NCI-H2196 treated with DMSO at 0.1 percent for 48 hours (cell line): ENCODE data around the gene EDIL3.
"Not testable (repeated sequence)": the region's sequence is repeated elsewhere in the genome, so short reads cannot be mapped to it uniquely, and the experiment has no call there.

ENCODE experiments used
- DNase-seq: peaks from one replicate; lab custom pipeline; 2025; ENCODE audit not compliant: unreplicated experiment; lab: John Stamatoyannopoulos, UW

Gene EDIL3

DNA sequence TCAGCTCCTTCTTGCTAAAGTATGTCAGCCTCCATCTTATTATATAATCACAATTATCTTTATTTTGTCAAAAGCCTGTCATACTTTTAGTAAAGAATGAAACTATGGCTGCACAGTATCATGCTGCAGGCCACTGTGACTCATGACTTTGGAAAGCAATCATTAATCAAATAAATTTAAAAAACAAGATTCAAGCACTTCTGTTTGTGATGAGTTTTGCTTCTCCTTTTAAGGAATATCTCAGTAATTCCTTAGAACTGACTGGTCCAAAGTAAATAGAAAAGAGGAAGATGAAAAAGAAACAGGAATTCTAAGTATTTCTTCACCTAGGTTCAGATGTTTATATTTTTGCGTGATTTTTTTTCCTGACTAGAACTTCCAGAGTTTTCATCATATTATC is 83.1 kb downstream of the EDIL3 start:
- DNase-seq, result no peak

- DNase-seq, result no peak
These were observed 84.7 kb downstream of the EDIL3 start for GRCh38 chr5:84299959-84300358.

DNA sequence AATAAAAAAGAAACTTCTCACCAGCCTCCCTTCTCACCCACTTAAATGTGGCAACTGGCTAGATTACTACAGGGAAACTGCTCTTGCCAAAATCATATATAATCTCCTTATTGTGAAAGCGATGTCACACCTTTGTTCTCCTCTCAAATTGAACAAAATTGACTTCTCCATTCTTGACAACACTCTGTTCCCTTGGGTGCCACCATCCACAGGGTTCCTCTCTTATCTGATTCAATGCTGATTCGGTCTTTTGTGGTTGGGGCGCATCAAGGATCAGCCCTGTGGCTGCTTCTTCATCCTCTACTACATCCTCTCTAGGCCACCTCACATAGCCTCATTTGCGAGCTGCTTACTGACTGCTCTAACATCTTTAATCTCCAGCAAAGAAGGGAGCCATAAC is 86.1 kb downstream of the EDIL3 start:
- DNase-seq, result no peak

DNA sequence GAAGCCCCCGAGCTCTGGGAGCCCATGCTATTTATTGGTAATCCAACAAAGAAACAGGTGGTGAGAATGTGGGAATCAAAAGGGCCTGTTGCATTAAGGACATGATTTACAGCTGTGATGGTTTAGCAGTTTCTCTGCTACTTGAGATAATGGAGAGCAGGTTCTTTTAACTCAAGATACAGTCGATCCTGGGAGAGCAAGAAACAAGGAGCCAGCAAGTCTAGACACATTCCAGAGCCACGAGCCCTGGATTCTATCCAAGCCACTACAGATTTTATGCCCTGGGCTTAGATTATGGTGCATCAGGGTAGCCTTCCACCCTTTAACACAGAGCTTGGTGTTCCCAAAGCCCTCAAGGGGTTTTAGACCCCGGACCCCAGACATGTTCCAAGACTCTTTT is 87.0 kb downstream of the EDIL3 start:
- not testable (repeated sequence) for DNase-seq

- DNase-seq, result no peak
These were observed 91.7 kb downstream of the EDIL3 start for GRCh38 chr5:84292788-84293653.

GRCh38 chr5:84292000-84292642 is 92.6 kb downstream of the EDIL3 start:
- DNase-seq, result no peak

DNA sequence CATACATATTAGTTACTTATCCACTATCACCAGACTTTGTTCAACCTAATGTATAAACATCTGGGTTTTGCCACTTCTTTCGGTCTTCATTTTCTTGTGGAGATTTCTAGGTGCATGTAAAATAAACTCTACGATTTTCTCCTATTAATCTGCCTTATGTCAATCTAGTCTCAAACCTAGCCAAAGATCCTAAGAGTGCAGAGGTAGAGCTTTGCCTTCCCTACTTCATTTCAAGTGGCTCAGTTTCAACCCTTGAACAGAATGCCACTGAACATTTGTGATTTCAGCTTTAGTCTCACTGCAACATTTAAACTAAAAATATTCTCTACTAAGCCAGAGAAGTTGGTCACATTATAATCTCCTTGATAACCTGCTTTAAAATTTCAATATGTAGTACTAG is 94.0 kb downstream of the EDIL3 start:
- DNase-seq, result no peak

- DNase-seq, result no peak
These were observed 94.5 kb downstream of the EDIL3 start for GRCh38 chr5:84290161-84290560.

GRCh38 chr5:84287951-84288350 is 96.7 kb downstream of the EDIL3 start:
- no peak for DNase-seq

DNA sequence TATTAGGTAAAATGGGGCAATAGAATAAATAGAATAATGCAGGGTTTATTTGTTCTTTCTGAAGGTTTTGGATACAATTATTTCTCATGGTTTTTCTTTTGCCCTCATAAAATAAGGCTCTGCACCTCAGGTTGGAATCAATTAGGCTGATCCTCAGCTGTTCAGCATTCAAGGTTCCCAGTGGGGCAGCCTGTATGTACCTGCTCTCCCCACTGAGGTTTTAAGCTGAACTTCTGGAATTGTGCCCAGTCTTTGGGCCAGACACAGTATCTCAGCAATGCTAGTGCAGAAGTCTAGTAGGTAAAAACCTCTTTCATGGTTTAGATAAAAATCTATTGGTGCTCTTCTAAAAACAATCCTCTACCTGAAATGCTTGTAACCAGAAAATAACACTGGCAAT is 98.0 kb downstream of the EDIL3 start:
- DNase-seq, result no peak

DNA sequence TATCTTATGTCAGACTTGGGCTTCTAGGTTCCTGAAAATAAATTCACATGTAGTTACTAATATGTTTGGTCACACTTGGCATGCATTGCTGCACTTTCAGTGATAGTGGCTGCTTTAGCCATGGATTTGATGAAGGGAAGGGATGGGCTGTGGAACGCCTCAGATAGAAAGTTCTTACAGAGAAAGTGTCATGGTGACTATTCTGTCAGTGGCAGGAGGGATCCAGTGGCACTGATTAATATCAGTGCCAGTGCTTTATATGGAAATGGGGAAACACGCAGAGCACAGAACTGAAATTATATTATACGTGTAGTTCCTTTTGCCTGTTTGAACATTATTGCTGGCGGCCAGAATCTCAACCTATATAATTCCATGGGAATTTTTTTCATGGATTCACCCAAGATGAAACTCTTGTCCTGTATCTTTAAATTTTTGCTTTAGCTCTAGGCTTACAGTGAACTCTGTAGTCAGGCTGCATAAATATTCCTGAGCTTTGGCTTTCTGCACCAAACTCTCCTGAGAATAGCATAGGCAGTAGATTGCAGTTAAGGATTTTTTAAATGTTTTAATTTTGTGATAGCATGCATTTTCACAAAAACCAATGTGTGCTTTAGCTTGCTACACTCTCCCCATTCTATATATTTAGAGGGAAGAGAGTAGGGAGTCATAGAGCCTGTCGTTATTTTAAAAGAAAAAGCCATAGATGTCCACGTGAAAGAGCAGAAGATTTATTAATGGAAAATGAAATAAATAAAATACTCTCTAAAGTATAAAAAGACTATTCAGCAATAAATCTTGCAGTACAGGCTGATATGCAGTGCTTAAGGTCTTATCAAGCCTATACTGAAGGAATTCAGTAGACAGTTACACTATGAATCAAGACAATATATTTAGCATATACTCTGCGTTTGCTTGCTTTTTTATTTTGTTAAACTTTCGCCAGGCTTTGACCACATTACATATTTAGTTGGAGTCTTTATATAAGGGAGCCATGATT is 98.7 kb downstream of the EDIL3 start:
- DNase-seq, result no peak

GRCh38 chr5:84281383-84281782 is 103.3 kb downstream of the EDIL3 start:
- no peak for DNase-seq

GRCh38 chr5:84279234-84279633 is 105.4 kb downstream of the EDIL3 start:
- no peak for DNase-seq

GRCh38 chr5:84275609-84276008 is 109.1 kb downstream of the EDIL3 start:
- no peak for DNase-seq

DNA sequence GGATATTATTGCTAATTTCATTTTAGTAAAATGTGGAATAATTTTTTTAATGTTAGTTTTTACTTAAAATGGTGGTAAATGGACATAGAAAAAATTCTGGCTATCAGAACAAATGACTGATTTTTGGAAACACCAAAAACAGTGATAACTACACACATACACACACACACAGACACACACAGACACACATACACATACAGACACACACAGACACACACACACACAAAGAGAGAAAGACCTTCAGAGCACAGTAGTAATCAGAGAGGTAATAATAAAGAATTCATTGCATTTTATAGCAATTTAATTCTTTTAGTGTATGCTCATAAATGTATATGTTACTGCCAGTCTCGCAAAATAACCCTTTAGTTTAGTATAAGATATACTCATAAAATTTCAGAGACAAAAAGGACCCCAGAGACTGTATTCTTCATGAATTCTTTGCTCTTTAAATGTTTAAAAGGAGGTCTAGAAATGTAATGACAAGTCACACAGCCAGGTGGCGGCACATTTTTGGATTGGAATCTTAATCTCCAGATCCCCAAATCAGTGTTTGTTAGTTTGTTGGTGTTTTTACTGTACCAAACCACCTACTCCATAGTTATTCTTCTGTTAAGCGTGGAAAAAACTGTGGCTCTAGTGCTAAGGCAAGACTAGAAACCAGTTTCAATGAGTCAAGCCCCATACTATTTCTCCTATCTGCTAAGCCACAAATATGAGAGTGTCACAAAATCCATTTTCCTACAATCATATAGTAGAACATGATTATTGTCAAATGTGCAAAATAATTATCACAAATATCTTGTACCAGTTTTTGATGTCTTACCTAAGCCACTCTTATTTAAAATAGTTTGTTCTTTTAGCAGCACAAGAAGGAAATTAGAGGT is 109.9 kb downstream of the EDIL3 start:
- no peak for DNase-seq

DNA sequence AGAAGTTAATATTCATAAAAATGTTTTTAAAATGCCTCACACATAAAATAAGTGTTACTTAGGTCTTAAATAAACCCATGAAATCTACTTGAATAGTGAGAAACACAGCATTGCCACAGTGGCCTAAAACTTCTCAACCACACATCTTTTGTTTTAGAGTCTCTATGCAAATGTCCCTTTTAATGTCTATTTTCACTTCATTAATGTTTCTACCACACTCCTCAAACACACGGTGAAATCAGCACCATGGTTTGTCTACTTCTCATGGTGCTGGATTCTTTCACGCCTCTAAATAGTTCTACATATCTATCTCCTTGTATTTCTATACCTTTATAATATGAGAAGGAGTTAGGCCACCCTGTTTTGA is 111.2 kb downstream of the EDIL3 start:
- no peak for DNase-seq

DNA sequence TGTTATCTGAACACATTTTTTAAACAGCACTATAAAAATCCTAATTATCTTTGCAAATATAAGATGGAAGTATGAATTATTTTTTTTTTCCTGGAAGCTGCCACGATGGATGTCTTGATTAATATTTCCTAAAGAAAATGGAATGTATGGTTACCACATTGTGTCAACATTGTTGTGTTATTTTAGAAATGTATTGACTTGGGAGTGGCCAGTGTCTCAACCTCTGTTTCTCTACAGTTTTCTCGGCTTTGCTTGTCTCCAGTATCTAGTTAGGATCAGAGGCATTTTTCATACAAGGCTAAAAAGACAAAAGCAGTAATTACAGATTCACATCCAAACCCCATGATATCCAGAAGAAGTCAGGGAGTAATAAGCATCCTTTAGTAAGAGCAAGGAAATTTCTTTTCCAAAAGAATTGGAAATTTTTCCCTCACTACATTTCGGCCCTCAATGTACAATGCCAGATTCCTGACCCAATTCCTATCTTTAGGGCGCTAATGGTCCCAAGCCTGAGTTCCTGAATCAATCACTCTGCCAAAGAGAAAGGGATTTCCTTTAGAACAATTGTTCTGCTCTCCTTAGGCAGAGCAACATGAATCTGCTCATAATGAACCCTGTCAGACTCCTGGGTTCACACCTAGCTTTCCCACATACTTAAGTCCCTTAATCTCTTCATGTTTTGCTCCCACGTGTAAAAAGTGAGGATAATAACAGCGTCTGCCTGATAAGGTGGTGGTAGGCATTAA is 111.7 kb downstream of the EDIL3 start:
- no peak for DNase-seq

GRCh38 chr5:84265739-84266550 is 118.7 kb downstream of the EDIL3 start:
- DNase-seq, result no peak

DNA sequence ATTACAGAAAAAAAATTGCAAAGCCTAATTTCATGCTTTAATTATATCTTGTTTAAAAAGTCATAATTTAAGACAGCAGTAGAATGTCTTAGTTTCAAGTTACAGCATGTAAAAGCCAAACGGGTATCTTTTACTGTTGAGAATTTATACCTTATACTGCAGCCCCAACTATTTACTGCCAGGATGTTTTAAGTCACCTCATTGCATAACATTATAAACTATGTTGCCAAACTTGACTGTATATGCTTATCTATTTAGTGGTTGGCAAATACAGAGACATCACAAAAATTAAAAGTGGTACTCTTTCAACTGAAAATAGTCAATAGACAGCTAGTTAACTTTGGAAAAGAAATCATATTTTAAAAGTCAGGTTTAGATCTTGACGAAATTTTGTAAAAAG is 119.5 kb downstream of the EDIL3 start:
- no peak for DNase-seq
